Ectodermal cell (in vitro differentiated cells): Measurements from ENCODE around the gene FAM83C.

ENCODE experiments used
- H3K27ac ChIP-seq: 2 replicates; pipeline ENCODE4 v1.7.0; 2013; ENCODE audit warnings: mild to moderate bottlenecking, low read depth, low read length; ENCODE audit not compliant: insufficient read depth, poor library complexity, severe bottlenecking
- H3K27me3 ChIP-seq: 2 replicates; pipeline ENCODE4 v1.7.0; 2013; ENCODE audit warnings: mild to moderate bottlenecking, low read length; ENCODE audit not compliant: insufficient read depth, control insufficient read depth, poor library complexity, severe bottlenecking
- H3K36me3 ChIP-seq: one replicate; pipeline ENCODE4 v1.7.0; 2013; ENCODE audit warnings: low read length; ENCODE audit not compliant: control insufficient read depth, insufficient read depth
- H3K4me1 ChIP-seq: one replicate; pipeline ENCODE4 v1.7.0; 2013; ENCODE audit warnings: low read length; ENCODE audit not compliant: control insufficient read depth, insufficient read depth
- H3K4me3 ChIP-seq: 2 replicates; pipeline ENCODE4 v1.7.0; 2013; ENCODE audit warnings: low read depth, low read length, control low read depth; ENCODE audit not compliant: insufficient read depth
- H3K9me3 ChIP-seq: 2 replicates; pipeline ENCODE4 v1.7.0; 2013; ENCODE audit warnings: mild to moderate bottlenecking, low read length, moderate library complexity; ENCODE audit not compliant: control insufficient read depth
- WGBS, 2 experiments: methylation state at CpG; one replicate each; pipeline ENCODE4 v1.1.7; 2013; ENCODE audit warnings: missing lambda C conversion rate in 2 of 2; 5-methylcytosine and 5-hydroxymethylcytosine counted together

The FAM83C gene

DNA sequence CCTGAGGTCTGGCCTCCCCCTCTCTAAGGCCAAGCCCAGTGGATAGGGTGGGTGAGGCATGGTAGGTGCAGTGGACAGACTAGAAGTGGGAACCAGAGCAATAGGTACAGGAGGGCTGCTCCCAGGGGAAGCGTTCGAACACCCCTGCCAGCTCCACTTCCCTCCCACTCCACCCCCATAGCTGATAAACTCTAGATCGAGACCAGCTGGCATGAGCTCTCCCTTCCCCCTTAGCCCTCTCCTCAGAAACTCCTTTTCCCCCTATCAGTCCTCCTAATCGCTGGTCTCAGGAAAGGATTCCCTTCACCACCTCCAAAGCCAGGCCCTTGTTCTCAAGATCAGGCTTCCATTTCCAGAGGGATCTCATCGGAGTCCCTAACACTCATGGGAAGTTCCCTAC is 6.0 kb upstream of the FAM83C start:
- Histone ChIP-seq H3K4me1 (no peaks in the 10 kb centered on the region), H3K4me3 (no peak overlapping the region), H3K36me3 (no peaks in the 10 kb centered on the region), H3K27me3 (peaks cover 3% of the 10 kb centered on the region), H3K9me3 (no peaks in the 10 kb centered on the region), H3K27ac (no peak overlapping the region)
- WGBS, 2 experiments: 90 to 92% methylated on average over 5 of the region's 5 CpGs

GRCh38 chr20:35297740-35298139 is 5.5 kb upstream of the FAM83C start:
- no peak overlapping the region for H3K27ac ChIP-seq
- no peaks in the 10 kb centered on the region for H3K4me1 ChIP-seq
- WGBS, 2 experiments: 94 to 96% methylated on average over 14 of the region's 14 CpGs
- H3K4me3 ChIP-seq: no peak overlapping the region
- H3K9me3 ChIP-seq: no peaks in the 10 kb centered on the region
- H3K36me3 ChIP-seq: no peaks in the 10 kb centered on the region
- peaks cover 3% of the 10 kb centered on the region for H3K27me3 ChIP-seq

GRCh38 chr20:35297155-35297554 is 4.9 kb upstream of the FAM83C start:
- 82 to 85% methylated on average over 8 of the region's 8 CpGs for WGBS, 2 experiments
- no peaks in the 10 kb centered on the region for H3K36me3 ChIP-seq
- no peaks in the 10 kb centered on the region for H3K9me3 ChIP-seq
- H3K27ac ChIP-seq: no peak overlapping the region
- H3K4me3 ChIP-seq: no peak overlapping the region
- H3K27me3 ChIP-seq: peaks cover 3% of the 10 kb centered on the region
- H3K4me1 ChIP-seq: no peaks in the 10 kb centered on the region

DNA sequence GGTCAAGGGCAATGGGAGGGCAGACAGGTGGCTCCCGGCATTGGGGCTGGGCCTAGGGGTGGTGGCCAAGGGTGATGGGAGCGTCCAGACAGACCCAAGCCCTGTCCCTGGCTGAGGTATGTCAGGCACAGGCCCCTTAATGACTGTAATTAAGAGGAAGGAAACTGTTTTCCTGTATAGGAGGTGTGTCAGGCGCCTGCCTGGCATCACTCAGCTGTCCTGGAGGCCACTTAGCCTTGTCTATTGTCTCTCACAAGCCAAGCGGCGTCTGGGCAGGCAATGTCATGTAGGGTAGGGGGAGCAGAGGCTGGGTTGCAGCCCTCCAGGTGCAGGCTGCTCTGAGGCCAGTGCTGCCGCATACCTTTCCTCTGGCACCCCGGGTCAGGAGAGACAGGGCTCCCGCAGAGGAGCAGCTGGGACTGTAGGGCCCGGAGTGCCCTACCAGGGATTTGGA is 3.9 kb upstream of the FAM83C start:
- WGBS, 2 experiments: 82 to 88% methylated on average over 9 of the region's 9 CpGs
- Histone ChIP-seq H3K27me3 (peaks cover 3% of the 10 kb centered on the region), H3K4me1 (no peaks in the 10 kb centered on the region), H3K27ac (no peak overlapping the region), H3K4me3 (no peak overlapping the region), H3K9me3 (no peaks in the 10 kb centered on the region), H3K36me3 (no peaks in the 10 kb centered on the region)

DNA sequence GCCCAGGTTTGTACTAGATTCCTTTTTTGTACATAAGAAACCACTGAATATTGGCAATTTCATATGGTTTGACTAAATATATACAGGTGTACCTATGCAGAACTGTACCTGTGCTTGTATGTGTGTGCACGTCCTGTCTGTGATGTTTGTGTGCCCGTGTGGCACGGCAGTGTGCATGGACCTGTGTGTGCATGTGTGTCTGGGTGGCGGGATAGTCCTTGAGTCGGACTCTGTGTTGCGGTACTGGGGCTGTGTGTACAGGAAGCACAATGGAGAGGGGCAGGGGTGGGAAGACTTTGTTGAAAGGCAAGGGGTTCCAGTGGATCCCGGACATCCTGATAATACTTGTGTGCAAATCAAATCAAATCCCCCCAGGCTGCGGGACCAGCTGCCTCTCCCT is 3.4 kb upstream of the FAM83C start:
- Histone ChIP-seq H3K36me3 (no peaks in the 10 kb centered on the region), H3K4me3 (no peak overlapping the region), H3K27me3 (peaks cover 3% of the 10 kb centered on the region), H3K4me1 (no peaks in the 10 kb centered on the region), H3K9me3 (no peaks in the 10 kb centered on the region), H3K27ac (no peak overlapping the region)
- WGBS, 2 experiments: 93 to 96% methylated on average over 8 of the region's 8 CpGs

GRCh38 chr20:35295058-35295457 is 2.8 kb upstream of the FAM83C start:
- WGBS, 2 experiments: 89 to 90% methylated on average over 8 of the region's 8 CpGs
- Histone ChIP-seq H3K4me3 (no peak overlapping the region), H3K9me3 (no peaks in the 10 kb centered on the region), H3K27ac (no peak overlapping the region), H3K36me3 (no peaks in the 10 kb centered on the region), H3K27me3 (peaks cover 3% of the 10 kb centered on the region), H3K4me1 (no peaks in the 10 kb centered on the region)

- H3K4me1 ChIP-seq: no peaks in the 10 kb centered on the region
- no peak overlapping the region for H3K4me3 ChIP-seq
- H3K36me3 ChIP-seq: no peaks in the 10 kb centered on the region
- H3K9me3 ChIP-seq: no peaks in the 10 kb centered on the region
- 88 to 90% methylated on average over 5 of the region's 5 CpGs for WGBS, 2 experiments
- no peak overlapping the region for H3K27ac ChIP-seq
- H3K27me3 ChIP-seq: peaks cover 3% of the 10 kb centered on the region
These were observed 2.1 kb upstream of the FAM83C start for GRCh38 chr20:35294293-35294685.

- H3K4me3 ChIP-seq: no peak overlapping the region
- H3K4me1 ChIP-seq: no peaks in the 10 kb centered on the region
- 93% methylated on average over 19 of the region's 19 CpGs for WGBS, 2 experiments
- no peak overlapping the region for H3K27ac ChIP-seq
- no peaks in the 10 kb centered on the region for H3K9me3 ChIP-seq
- peaks cover 3% of the 10 kb centered on the region for H3K27me3 ChIP-seq
- no peaks in the 10 kb centered on the region for H3K36me3 ChIP-seq
These were observed 1.4 kb upstream of the FAM83C start for GRCh38 chr20:35293303-35294292.

DNA sequence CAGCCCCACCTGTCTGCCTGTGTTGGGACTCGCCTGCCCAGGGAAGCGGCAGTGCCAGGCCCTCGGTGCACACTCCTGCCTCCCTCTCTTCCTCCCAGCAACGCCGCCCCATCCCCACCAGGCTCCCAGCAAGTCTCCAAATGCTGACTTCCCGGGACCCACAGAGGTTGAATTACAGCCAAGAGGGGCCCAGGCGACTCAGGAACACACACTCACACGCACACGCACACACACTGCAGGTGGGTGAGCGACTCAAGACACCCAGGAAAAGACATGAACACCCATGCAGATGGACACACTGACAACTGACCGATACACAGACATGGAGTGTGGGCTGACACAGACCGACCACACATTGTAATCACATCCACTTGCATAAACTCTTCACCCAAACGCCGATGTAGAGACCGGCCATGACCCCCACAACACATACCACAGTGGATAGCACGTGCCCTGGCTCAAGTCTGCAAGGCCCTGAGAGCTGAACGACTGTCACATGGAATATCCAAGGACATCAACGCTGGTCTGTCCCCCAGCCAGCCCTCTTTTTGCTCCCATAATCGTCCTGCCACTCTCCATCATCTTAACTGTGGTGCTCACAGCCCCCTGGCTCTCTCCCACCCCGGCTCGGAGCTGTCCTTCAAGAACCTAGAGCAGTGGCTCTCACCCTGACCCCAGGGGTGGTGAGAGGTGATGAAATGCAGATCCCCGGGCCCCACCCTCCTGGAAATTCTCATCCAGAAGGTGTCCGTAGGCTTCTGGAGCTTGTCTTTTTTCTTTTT is 470 bp upstream of the FAM83C start:
- no peak overlapping the region for H3K27ac ChIP-seq

DNA sequence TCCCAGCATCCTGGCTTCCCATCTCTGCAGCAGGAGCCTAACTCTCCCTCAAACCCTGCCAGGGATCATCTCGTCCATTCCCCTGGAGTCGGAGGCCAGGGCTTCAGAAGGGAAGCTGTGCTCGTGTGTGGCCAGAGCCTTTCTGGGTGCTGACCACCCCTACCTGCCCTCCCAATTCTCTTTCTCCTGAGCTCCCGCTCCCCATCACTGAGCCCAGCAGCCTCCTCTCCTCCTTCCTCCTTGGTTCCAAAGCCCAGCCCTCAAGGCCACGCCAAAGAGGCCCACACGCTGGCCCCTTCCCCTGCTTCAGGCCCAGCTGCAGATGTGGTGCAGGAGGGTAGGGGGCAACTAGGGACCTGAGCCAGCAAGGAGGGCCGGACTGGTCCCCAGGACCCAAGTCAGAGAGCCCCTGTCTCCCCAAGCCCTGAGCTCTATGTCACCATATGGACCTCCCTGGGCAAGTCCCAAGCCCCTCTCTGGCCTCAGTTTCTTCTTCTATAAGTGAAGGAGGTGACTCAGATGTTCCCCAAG is 1.3 kb downstream of the FAM83C start:
- WGBS, 2 experiments: 88 to 89% methylated on average over 7 of the region's 7 CpGs
- H3K4me3 ChIP-seq: no peak overlapping the region

More for the DNA sequence above, 470 bp upstream of the FAM83C start:
- Histone ChIP-seq H3K36me3 (no peaks in the 10 kb centered on the region), H3K4me3 (no peak overlapping the region), H3K9me3 (no peaks in the 10 kb centered on the region), H3K27me3 (peaks cover 3% of the 10 kb centered on the region), H3K4me1 (no peaks in the 10 kb centered on the region)
- 89% methylated on average over 23 of the region's 23 CpGs for WGBS, 2 experiments

More for the DNA sequence above, 1.3 kb downstream of the FAM83C start:
- Histone ChIP-seq H3K36me3 (no peaks in the 10 kb centered on the region), H3K4me1 (no peaks in the 10 kb centered on the region), H3K27ac (no peak overlapping the region), H3K9me3 (no peaks in the 10 kb centered on the region), H3K27me3 (peaks cover 3% of the 10 kb centered on the region)
